ENCODE data around the gene PHF2. TPM values are rescaled to one million over a fixed set of nuclear protein-coding genes. Genes with fewer than 3 reads are reported as not detected.

The PHF2 gene
- total RNA-seq, 1 experiment from 2014 or later: 26.0 TPM

- DNase-seq (ENCODE audit: extremely low read depth, low read depth): no peak
Measured at GRCh38 chr9:93567271-93567959, 9.0 kb upstream of the PHF2 start.

- no peak for DNase-seq (ENCODE audit: extremely low read depth, low read depth)
Measured at GRCh38 chr9:93568169-93568568, 8.2 kb upstream of the PHF2 start.

- DNase-seq (ENCODE audit: extremely low read depth, low read depth): no peak
Measured at GRCh38 chr9:93569621-93570174, 6.7 kb upstream of the PHF2 start.

- DNase-seq (ENCODE audit: extremely low read depth, low read depth): no peak
Measured at GRCh38 chr9:93572221-93572620, 4.2 kb upstream of the PHF2 start.

DNA sequence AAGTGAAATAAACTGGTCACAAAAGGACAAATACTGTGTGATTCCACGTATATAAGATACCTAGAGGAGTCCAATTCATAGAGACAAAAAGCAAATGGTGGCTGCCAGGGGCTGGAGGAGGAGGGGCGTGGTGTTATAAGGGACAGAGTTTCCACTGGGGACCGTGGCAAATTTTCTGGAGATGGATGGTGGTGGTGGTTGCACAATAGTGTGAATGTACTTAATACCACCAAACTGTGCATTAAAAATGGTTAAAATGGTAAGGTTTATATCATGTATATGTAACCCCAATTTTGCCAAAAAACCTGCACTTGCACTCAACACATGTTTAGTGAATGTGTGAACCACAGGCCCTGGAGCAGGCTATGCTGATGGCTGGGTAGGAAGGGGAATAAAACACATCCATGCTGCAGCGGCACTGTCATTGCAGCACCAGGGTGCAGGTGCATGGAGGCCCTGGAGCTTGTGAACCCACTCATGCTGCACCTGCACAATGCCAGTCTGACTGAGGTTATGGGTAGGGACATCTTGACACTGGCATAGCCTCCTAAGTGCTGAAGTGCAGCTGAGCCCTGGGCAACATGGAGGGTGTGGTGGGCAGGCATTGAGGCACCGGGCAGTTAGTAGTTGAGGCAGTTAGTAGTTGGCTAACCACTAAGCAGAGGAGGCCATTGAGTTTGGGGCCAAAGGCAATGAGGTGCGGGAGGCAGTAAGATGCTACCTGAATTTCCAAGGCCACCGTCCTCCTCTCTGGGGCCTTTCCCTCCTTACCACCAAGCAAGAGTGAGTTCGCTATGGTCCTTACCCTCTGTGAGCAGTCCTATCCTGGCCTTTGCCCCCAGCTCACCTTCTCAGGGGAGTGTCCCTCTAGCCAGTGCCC lies 3.5 kb upstream of the PHF2 start:
- no peak for DNase-seq (ENCODE audit: extremely low read depth, low read depth)

GRCh38 chr9:93573516-93573828 lies 2.9 kb upstream of the PHF2 start:
- DNase-seq (ENCODE audit: extremely low read depth, low read depth): no peak

DNA sequence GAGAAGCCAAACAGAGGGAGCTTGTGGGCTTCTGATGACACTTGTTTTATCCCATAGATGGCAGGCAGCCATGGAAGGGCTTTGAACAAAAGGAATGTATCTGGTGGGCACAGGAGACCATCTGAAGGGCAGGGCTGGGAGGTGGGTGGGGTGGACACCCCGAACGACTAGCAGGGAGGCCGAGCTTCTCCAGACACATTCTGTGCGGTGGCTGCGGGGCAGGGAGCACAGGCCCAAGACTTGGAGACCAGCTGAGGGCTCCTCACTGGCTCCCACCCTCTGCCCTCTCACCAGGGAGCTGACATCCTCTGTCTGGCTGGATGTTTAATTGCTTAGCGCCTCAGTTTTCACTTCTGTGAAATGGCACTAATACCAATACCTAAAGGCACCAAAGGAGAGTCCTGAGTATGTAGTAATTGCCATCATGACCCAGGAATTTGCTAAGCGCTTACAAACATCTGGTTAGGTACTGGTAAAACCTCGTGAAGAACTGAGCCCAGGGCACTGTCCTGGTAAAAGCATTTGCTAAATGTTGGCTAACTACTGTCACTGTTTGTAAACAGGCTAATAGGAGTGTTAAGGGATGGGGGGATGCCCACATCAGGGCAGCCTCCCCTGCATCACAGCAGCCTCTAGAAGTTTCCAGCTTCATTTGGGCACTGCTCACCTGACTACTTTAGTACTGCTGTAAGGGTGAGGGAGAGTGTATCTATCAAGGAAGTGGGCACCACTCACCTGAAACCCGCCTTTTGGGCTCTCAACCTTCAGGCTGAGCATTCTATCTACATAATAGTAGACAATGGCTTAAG lies 2.1 kb upstream of the PHF2 start:
- no peak for DNase-seq (ENCODE audit: extremely low read depth, low read depth)

DNA sequence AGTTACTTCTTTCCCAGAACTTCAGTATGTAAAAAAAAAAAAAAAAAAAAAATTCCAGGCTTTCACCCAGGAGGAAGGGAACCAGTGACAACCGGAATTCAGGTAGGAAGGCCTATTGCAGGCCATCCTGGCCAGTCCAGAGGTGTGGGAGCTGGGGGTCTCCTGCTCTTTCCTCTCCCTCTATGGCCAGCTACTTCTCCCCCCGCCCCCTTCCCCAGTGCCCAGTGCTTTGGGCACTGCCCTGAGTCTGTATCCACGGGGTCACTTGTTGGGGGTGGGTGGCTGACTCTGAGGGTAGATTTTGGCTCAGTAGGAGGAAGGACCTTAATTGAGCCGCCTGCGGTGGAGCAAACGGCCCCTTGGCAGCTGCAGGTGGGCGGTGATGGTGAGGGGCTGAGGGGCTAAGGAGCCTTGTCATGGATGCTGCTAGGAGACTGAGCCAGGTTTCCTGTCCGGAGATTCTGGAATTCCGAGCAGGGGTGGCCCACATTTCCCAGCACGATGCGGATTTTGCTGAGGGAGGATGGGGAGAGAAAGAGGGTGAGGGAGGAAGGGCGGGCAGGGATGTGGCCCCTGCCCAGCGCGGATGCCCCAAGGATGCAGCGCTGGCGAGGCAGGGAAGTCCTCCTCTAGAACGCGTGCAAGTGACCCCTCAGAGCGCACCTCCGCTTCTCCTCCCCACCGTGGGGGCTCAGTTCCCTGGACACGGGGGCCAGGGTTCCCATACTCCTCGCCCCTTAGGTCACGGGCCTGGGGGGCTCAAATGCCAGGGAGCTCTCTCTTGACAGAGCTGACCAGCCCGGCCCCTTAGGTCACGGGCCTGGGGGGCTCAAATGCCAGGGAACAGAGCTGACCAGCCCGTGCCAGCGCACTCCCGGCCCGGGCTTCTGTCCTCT lies 1.2 kb upstream of the PHF2 start:
- DNase-seq (ENCODE audit: extremely low read depth, low read depth): no peak

DNA sequence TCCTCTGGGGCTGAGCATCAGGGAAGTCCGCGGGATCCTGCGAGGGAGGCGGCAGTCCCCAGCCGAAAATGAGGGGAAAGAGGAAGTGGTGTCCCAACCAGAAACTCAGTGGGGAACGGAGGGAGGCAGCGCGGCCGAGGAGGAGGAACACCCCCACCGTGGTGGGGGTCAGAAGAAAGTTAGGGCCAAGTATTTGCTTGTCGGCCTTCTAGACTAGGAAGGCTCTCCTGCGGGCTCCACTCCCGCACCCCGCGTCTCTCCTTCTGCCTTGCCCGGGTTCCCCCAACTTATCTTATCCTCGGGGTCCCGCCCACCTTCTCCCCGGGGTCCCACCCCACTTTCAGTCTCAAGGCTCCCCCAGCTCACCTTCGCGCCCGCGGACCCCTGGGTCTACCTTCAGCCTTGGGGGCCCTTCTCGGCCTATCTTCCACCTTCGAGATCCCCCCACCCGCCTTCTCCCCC lies 557 bp upstream of the PHF2 start:
- DNase-seq (ENCODE audit: extremely low read depth, low read depth): no peak

GRCh38 chr9:93577078-93577974 lies 942 bp downstream of the PHF2 start:
- no peak for DNase-seq (ENCODE audit: extremely low read depth, low read depth)

- DNase-seq (ENCODE audit: extremely low read depth, low read depth): no peak
Measured at GRCh38 chr9:93577975-93578682, 1.7 kb downstream of the PHF2 start.

DNA sequence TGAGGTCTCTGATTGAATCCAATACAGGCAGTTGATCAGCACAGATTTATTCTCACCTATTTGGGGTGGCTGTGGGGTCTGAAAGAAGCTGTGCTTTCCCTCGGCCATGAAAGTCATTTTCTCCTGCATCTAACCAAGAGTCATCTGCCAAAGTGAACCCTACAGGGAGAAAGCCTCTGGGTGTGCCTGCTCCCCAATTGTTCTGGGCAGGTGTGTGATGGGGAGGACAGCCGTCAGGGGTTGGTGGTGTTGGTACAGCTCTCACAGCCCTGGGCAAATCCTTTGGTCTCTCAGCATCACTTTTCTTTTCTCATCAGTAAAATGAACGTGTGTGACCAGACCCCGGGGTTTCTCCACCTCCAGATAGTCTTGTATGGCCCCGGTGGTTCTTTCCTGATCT lies 2.5 kb downstream of the PHF2 start:
- DNase-seq (ENCODE audit: extremely low read depth, low read depth): no peak

DNA sequence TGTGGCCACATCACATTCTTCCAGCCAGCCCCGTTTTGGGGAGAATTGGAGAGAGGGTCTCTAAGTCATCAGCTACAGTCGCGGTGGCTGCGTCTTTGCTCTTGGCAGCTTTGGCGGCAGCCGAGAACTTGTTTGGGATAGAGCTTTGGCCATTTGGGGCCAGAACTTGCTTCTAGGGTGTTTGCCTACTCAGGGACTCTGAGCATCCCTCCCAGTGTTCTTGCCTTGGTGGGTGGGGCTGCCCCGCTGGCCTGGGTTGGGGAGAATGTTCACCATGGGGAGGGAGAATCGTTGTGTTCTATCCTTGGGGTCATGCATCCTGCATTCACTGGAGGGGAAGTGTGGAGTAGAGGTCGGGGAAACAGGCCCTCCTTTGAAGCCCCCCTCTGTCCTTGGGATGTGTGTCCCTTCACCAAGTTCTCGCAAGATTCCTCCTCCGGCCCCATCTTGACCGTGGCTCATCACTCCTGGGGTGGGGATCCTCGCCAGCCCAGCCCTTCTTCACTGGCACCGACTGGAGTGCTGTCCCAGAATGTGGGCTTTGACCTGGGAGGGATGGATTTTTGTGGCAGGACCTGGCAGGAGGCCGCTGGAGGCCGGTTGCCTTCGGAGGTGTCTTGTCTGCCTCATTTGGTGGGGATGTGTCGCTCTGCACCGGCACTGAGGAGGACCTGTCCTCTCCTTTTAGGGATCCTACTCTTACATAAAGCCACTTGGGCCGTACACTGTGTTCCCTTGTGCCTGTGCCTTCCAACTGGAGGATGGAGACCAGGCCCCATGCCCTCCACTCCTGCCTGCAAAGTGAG lies 3.5 kb downstream of the PHF2 start:
- no peak for DNase-seq (ENCODE audit: extremely low read depth, low read depth)

DNA sequence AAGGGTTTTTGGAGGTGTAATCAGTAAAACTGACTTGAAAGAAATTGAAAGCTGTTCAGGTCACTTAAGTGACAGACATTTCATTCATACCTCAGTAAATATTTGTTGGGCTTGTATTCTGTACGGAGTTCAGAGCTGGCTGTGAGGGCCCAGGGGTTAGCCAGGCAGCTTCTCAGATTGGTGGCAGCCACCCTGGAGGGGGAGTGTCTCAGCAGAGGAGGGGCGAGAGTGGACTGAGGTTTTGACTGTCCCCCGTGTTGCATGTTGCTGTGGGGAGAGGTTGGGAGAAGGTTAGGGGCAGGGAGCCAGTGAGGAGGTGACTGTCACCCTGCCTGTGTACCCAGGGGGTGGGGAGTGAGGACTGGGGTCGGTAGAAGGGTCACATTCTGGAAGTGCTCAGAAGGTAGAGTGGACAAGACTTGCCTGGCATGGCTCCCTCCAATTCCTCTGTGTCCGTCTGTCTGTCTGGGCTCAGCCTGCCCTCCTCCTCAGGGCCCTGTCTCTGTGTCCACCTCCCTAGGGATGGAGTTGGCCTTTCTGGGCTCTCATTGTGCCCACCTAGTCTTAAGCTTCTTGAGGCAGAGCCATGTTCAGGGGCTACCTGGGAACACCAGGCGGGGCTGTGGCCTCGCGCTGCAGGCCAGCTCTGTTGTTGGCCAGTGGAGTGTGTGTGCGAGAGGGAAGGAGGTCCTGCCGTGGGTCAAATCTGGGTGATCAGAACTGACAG lies 4.4 kb downstream of the PHF2 start:
- no peak for DNase-seq (ENCODE audit: extremely low read depth, low read depth)

GRCh38 chr9:93582115-93582514 lies 5.7 kb downstream of the PHF2 start:
- DNase-seq (ENCODE audit: extremely low read depth, low read depth): no peak

- DNase-seq (ENCODE audit: extremely low read depth, low read depth): no peak
Measured at GRCh38 chr9:93582550-93582949, 6.2 kb downstream of the PHF2 start.

DNA sequence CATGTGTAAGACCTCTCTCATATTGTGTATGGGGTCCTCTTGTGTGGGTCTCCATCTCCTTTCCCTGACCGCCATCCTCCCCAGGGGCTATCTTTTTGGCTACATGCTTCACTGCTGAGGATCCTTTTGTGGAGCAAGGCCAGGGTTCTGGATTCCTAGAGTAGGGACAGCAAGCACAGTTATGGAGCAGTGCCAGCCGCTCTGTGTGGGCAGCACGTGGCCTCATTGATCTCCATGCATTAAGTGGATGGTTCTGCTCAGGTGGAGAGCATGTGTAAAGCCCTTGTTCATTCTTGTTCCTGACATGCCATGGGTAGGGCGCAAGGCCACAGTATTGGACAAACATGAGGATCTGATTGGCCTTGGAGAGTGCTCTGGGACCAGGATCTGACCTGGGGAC lies 8.9 kb downstream of the PHF2 start:
- DNase-seq (ENCODE audit: extremely low read depth, low read depth): no peak
